ENCODE measurements around the gene EEF1A2.

GRCh38 chr20:63473555-63474449 lies 25.1 kb downstream of the EEF1A2 start:
- TF ChIP-seq EZH2 (IDR thresholded peaks at IDR 0.05; ENCODE audit: low read depth, unreplicated experiment) (no peak), ZNF462 (CRISPR knock-in tag; IDR thresholded peaks at IDR 0.05) (no peak), CTCF (conservative IDR thresholded peaks at IDR 0.05; ENCODE audit: low read depth in 2 of 2) (no peak), EZH2phosphoT487 (IDR thresholded peaks at IDR 0.05; ENCODE audit: unreplicated experiment) (no peak), POLR2AphosphoS5 (IDR thresholded peaks at IDR 0.05; ENCODE audit: low read depth) (no peak), CREB1 (CRISPR knock-in tag; IDR thresholded peaks at IDR 0.05; ENCODE audit: low read depth) (no peak), REST (IDR thresholded peaks at IDR 0.05; ENCODE audit: unreplicated experiment) (no peak)

Measured in GM23338 (cell line).